ENCODE measurements around the gene RNF103. TPM values are rescaled to one million over a fixed set of nuclear protein-coding genes. Genes with fewer than 3 reads are reported as not detected.
A peak's percentile ranks its signal among the peaks of the same experiment; 100 is the strongest.

RNF103 gene
- total and polyA plus RNA-seq, 7 donors, result 11.1 to 45.6 (median 36.6) TPM

DNA sequence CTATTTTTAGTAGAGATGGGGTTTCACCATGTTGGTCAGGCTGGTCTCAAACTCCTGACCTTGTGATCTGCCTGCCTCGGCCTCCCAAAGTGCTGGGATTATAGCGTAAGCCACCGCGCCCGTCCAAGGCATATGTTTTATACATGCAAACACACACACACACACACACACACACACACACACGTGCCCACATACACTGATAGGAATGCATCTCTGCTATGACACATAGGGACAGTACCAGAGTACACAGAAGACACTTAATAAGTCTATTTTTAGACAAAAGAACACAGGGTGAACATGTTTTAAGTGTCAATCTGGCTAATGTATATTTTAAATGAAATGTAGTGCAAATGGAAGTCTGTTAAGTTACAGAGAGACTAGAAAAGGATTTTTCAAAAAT is 10.7 kb upstream of the RNF103 start:
- TF ChIP-seq, protein P1, sequence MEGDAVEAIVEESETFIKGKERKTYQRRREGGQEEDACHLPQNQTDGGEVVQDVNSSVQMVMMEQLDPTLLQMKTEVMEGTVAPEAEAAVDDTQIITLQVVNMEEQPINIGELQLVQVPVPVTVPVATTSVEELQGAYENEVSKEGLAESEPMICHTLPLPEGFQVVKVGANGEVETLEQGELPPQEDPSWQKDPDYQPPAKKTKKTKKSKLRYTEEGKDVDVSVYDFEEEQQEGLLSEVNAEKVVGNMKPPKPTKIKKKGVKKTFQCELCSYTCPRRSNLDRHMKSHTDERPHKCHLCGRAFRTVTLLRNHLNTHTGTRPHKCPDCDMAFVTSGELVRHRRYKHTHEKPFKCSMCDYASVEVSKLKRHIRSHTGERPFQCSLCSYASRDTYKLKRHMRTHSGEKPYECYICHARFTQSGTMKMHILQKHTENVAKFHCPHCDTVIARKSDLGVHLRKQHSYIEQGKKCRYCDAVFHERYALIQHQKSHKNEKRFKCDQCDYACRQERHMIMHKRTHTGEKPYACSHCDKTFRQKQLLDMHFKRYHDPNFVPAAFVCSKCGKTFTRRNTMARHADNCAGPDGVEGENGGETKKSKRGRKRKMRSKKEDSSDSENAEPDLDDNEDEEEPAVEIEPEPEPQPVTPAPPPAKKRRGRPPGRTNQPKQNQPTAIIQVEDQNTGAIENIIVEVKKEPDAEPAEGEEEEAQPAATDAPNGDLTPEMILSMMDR (IDR thresholded peaks at IDR 0.05), result no peak
- TF ChIP-seq EP300 (IDR thresholded peaks at IDR 0.05), result no peak
- TF ChIP-seq POLR2A (IDR thresholded peaks at IDR 0.05), result no peak
- no peak for TF ChIP-seq POLR2AphosphoS5 (IDR thresholded peaks at IDR 0.05)
- DNase-seq, result no peak
- no peaks in the 10 kb centered on the region for H3K27me3 ChIP-seq
- H3K27ac ChIP-seq, result no peak overlapping the region
- WGBS, 2 donors, result 84 to 85% methylated on average over 6 of the region's 6 CpGs
- no peaks in the 10 kb centered on the region for H3K9me3 ChIP-seq
- H3K36me3 ChIP-seq, result no peaks in the 10 kb centered on the region
- H3K4me3 ChIP-seq, result no peak overlapping the region
- intact Hi-C loops (cut with DNase I), result no loop called here
- peaks cover 0 to 22% (median 13%) of the 10 kb centered on the region in 4 donors for H3K4me1 ChIP-seq

DNA sequence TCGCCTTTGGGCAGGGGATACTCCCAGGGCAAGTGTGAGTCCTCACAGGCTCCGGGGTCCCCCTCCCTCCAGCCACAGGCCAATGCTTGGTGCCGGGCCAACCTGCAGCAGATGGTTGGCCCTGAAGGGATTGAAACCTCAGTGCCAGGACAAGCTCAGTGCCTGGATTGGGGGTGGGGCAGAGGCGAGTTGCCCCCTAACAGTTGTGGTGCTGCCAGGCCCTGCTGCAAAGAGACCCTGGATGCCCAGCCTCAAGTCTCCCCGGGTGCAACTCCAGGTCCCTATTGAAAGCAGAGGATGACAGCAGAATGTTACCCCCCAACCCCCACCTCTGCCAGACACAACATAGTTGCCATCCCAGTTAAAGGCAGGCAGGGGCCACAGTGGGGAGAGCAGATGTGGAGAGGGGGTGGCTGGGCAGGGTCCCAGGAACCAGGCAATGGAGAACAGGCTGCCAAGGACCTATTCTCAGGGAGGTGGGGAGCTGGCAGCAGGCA is 9.5 kb upstream of the RNF103 start:
- intact Hi-C loops (cut with DNase I), result no loop called here
- no peaks in the 10 kb centered on the region for H3K36me3 ChIP-seq
- no peaks in the 10 kb centered on the region for H3K27me3 ChIP-seq

DNA sequence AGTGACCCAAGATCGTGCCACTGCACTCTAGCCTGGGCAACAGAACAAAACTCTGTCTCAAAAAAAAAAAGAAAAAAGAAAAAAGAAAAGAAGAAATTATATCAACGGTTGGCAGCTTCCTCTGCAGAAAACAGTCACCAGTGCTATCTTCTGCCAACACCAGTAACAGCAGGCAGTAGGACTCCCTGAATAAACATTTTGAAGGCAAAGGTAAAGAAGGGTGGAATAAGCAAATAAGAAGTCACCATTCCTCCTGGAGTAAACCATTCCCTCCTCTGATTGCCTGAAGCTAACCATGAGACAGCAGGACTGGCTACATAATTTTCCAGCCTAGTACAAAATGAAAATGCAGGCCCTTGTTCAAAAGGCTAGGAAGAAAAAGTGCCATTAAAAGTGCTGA is 9.0 kb upstream of the RNF103 start:
- intact Hi-C loops (cut with DNase I), result no loop called here
- Histone ChIP-seq H3K9me3 (no peaks in the 10 kb centered on the region), H3K27ac (peak overlapping the region in 3 of 4 donors; percentile 14 to 58 (median 26)), H3K36me3 (no peaks in the 10 kb centered on the region), H3K4me3 (no peak overlapping the region), H3K27me3 (no peaks in the 10 kb centered on the region), H3K4me1 (peaks cover 0 to 22% (median 13%) of the 10 kb centered on the region in 4 donors)
- DNase-seq, result no peak
- WGBS, 2 donors, result 10 to 44% methylated on average over 2 of the region's 2 CpGs
- TF ChIP-seq EP300 (IDR thresholded peaks at IDR 0.05), result no peak
- TF ChIP-seq, protein P1 (IDR thresholded peaks at IDR 0.05), result no peak
- TF ChIP-seq POLR2AphosphoS5 (IDR thresholded peaks at IDR 0.05), result no peak
- TF ChIP-seq POLR2A (IDR thresholded peaks at IDR 0.05), result no peak

More for the DNA sequence above, 9.5 kb upstream of the RNF103 start:
- Histone ChIP-seq H3K4me3 (no peak overlapping the region), H3K4me1 (peaks cover 0 to 22% (median 13%) of the 10 kb centered on the region in 4 donors), H3K27ac (peak overlapping the region in 3 of 4 donors; percentile 14 to 58 (median 26)), H3K9me3 (no peaks in the 10 kb centered on the region)
- TF ChIP-seq POLR2AphosphoS5 (IDR thresholded peaks at IDR 0.05) (no peak), POLR2A (IDR thresholded peaks at IDR 0.05) (no peak), EP300 (IDR thresholded peaks at IDR 0.05) (no peak)
- TF ChIP-seq, protein P1 (IDR thresholded peaks at IDR 0.05), result no peak
- WGBS, 2 donors, result 40 to 79% methylated on average over 5 of the region's 5 CpGs
- no peak for DNase-seq

DNA sequence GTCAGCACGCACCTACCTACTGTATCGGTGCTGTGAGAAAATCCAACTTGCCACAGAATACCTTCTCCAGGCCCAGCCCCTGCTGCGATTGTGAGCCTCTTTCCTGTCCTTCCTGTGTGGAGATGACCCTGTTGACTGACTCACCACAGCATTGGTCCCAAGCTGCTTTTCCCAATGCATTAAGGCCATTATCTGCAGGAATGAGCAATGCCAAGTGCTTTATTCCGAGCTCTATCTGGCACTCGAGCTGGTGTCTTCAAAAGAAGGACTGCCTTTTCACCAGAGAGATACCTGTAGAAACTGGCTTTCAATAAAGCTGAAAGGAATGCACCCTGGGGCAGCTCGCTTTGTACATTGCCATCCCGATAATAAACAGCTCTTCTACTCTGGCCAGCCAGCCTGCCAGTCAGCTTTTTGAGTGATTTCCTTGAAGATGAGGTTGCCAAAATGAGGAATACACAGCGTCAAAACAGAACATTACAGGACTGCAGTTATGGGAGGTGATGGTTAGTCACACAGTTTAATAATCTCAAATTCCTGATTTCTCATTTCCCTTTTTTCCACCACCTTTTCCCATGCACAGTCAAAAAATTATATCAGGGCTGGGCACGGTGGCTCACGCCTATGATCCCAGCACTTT is 8.3 kb upstream of the RNF103 start:
- DNase-seq, result no peak
- peaks cover 0 to 22% (median 13%) of the 10 kb centered on the region in 4 donors for H3K4me1 ChIP-seq
- no peaks in the 10 kb centered on the region for H3K36me3 ChIP-seq
- peak overlapping the region in 1 of 4 donors; percentile 26 for H3K27ac ChIP-seq
- no peaks in the 10 kb centered on the region for H3K27me3 ChIP-seq
- WGBS, 2 donors, result 18 to 65% methylated on average over 10 of the region's 10 CpGs
- intact Hi-C loops (cut with DNase I), result no loop called here
- H3K9me3 ChIP-seq, result no peaks in the 10 kb centered on the region
- no peak overlapping the region for H3K4me3 ChIP-seq
- no peak for TF ChIP-seq POLR2AphosphoS5 (IDR thresholded peaks at IDR 0.05)
- TF ChIP-seq EP300 (IDR thresholded peaks at IDR 0.05), result no peak
- TF ChIP-seq POLR2A (IDR thresholded peaks at IDR 0.05), result no peak
- TF ChIP-seq, protein P1 (IDR thresholded peaks at IDR 0.05), result no peak
